T follicular helper cell (primary cell): ENCODE results near the gene FDXR.

ENCODE experiments used
- DNase-seq: peaks from one replicate; pipeline ENCODE4 v3.0.0-alpha.2; 2020; ENCODE audit warnings: low read depth

FDXR gene

GRCh38 chr17:74833501-74834377 lies 39.1 kb downstream of the FDXR start:
- DNase-seq, result no peak

GRCh38 chr17:74832421-74832820 lies 40.4 kb downstream of the FDXR start:
- DNase-seq, result no peak

- no peak for DNase-seq
These were observed 41.2 kb downstream of the FDXR start for GRCh38 chr17:74831444-74832146.

- DNase-seq, result no peak
These were observed 41.9 kb downstream of the FDXR start for GRCh38 chr17:74830861-74831260.

- DNase-seq, result no peak
These were observed 45.0 kb downstream of the FDXR start for GRCh38 chr17:74827800-74828199.

- no peak for DNase-seq
These were observed 46.7 kb downstream of the FDXR start for GRCh38 chr17:74825952-74826719.

- DNase-seq, result no peak
These were observed 47.7 kb downstream of the FDXR start for GRCh38 chr17:74824961-74825627.

GRCh38 chr17:74822939-74823367 lies 49.8 kb downstream of the FDXR start:
- DNase-seq, result no peak

- no peak for DNase-seq
These were observed 50.4 kb downstream of the FDXR start for GRCh38 chr17:74822335-74822938.

- DNase-seq, result no peak
These were observed 51.0 kb downstream of the FDXR start for GRCh38 chr17:74821655-74822334.

- DNase-seq, result no peak
These were observed 52.9 kb downstream of the FDXR start for GRCh38 chr17:74819801-74820436.

- DNase-seq, result no peak
These were observed 54.4 kb downstream of the FDXR start for GRCh38 chr17:74818291-74818938.

- no peak for DNase-seq
These were observed 55.7 kb downstream of the FDXR start for GRCh38 chr17:74816905-74817620.

GRCh38 chr17:74815550-74816370 lies 57.0 kb downstream of the FDXR start:
- DNase-seq, result no peak

- DNase-seq, result no peak
These were observed 57.7 kb downstream of the FDXR start for GRCh38 chr17:74815067-74815466.

- no peak for DNase-seq
These were observed 58.3 kb downstream of the FDXR start for GRCh38 chr17:74814453-74814852.
